MM.1S (cell line): ENCODE data around the gene ZNF436.

ENCODE experiments used
- DNase-seq: peaks from one replicate; pipeline ENCODE4 v3.0.0-alpha.2; 2015
- H2AFZ ChIP-seq: fragments of 300-600 bp; sonication (generic); 2 replicates; pipeline ENCODE4 v1.6.0; 2016; ENCODE audit warnings: antibody characterized with exemption, low read length
- H3F3A ChIP-seq: fragments of 300-600 bp; sonication (generic); 2 replicates; pipeline ENCODE4 v1.6.1; 2016; ENCODE audit warnings: mild to moderate bottlenecking, antibody characterized with exemption, low read length, moderate library complexity, mixed read lengths; ENCODE audit not compliant: insufficient read depth
- H3K27ac ChIP-seq: fragments of 300-600 bp; sonication (generic); 2 replicates; pipeline ENCODE4 v1.5.1; 2016; ENCODE audit warnings: mild to moderate bottlenecking, low read length
- H3K27me3 ChIP-seq: fragments of 300-600 bp; sonication (generic); replicated peaks from 2 replicates; pipeline ENCODE4 v1.6.0; 2016; ENCODE audit warnings: low read length; ENCODE audit not compliant: insufficient read depth
- H3K36me3 ChIP-seq: fragments of 300-600 bp; sonication (generic); replicated peaks from 2 replicates; pipeline ENCODE4 v1.6.1; 2016; ENCODE audit warnings: mild to moderate bottlenecking, low read length, mixed read lengths; ENCODE audit not compliant: insufficient read depth
- H3K4me1 ChIP-seq: fragments of 300-600 bp; sonication (generic); 2 replicates; pipeline ENCODE4 v1.6.1; 2016; ENCODE audit warnings: low read length, mixed read lengths
- H3K4me2 ChIP-seq: fragments of 300-600 bp; sonication (generic); 2 replicates; pipeline ENCODE4 v1.6.0; 2016; ENCODE audit warnings: low read depth, low read length
- H3K4me3 ChIP-seq: fragments of 300-600 bp; sonication (generic); 2 replicates; pipeline ENCODE4 v1.5.1; 2016; ENCODE audit warnings: low read length, mixed read lengths
- H3K79me2 ChIP-seq: fragments of 300-600 bp; sonication (generic); 2 replicates; pipeline ENCODE4 v1.6.1; 2016; ENCODE audit warnings: mixed run types, low read length, mixed read lengths
- H3K9ac ChIP-seq: fragments of 300-600 bp; sonication (generic); 2 replicates; pipeline ENCODE4 v1.6.1; 2016; ENCODE audit warnings: low read length, mixed read lengths
- H3K9me2 ChIP-seq: fragments of 300-600 bp; sonication (generic); replicated peaks from 2 replicates; pipeline ENCODE4 v1.6.1; 2016; ENCODE audit warnings: mild to moderate bottlenecking, low read length, mixed read lengths; ENCODE audit not compliant: insufficient read depth
- H3K9me3 ChIP-seq: fragments of 300-600 bp; sonication (generic); replicated peaks from 2 replicates; pipeline ENCODE4 v1.6.1; 2016; ENCODE audit warnings: mild to moderate bottlenecking, low read length, mixed read lengths; ENCODE audit not compliant: insufficient read depth
- H4K20me1 ChIP-seq: fragments of 300-600 bp; sonication (generic); 2 replicates; pipeline ENCODE4 v1.6.1; 2016; ENCODE audit warnings: mild to moderate bottlenecking, low read length, moderate library complexity, mixed read lengths; ENCODE audit not compliant: insufficient read depth
- EZH2 ChIP-seq: fragments of 300-600 bp; sonication (generic); optimal IDR thresholded peaks from 2 replicates; pipeline ENCODE3; 2017; ENCODE audit warnings: low read depth, mild to moderate bottlenecking, antibody characterized with exemption, low read length, mixed read lengths
- EZH2phosphoT487 ChIP-seq: fragments of 300-600 bp; sonication (generic); IDR thresholded peaks from 2 replicates; pipeline ENCODE4 v1.6.1; 2018; ENCODE audit warnings: antibody characterized with exemption, low read length
- TF ChIP-seq, protein P1 (sequence below): fragments of 300-600 bp; sonication (generic); IDR thresholded peaks from 2 replicates; pipeline ENCODE4 v1.5.1; 2016; ENCODE audit warnings: antibody characterized with exemption, low read length, mixed read lengths

Gene ZNF436

DNA sequence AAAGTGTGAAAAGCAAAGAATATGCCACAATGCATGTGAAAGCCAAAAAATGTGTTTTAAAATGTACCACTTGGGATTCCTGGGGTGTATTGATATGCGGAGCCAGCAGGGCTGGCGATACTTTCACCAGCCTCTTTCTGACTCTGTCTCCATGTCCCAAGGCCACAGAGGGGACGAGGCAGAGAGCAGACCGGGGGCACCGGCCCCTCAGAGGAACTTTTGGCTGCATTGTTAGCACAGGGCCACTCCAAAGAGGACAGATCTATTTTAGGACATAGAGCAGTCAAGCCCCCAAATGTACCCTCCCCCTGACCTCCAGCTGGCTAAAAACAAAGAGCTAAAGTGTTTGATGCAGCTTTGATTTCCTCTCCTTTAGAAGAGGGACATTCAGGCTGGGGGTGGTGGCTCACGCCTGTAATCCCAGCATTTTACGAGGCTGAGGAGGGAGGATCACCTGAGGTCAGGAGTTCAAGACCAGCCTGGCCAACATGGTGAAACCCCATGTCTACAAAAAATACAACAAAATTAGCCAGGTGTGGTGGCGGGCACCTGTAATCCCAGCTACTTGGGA is 25.6 kb upstream of the ZNF436 start:
- Histone ChIP-seq H3K36me3 (no peaks in the 10 kb centered on the region), H3K27me3 (no peaks in the 10 kb centered on the region), H3K4me2 (no peak overlapping the region), H3K9me2 (no peaks in the 10 kb centered on the region), H3K9me3 (no peaks in the 10 kb centered on the region), H3K4me3 (no peak overlapping the region), H3F3A (no peaks in the 10 kb centered on the region), H3K27ac (no peak overlapping the region), H4K20me1 (no peaks in the 10 kb centered on the region), H3K4me1 (peaks cover 4% of the 10 kb centered on the region; the same call in 1 of the 2 replicates), H3K9ac (no peak overlapping the region), H3K79me2 (no peaks in the 10 kb centered on the region), H2AFZ (no peak overlapping the region)
- DNase-seq, result no peak
- TF ChIP-seq, protein P1, sequence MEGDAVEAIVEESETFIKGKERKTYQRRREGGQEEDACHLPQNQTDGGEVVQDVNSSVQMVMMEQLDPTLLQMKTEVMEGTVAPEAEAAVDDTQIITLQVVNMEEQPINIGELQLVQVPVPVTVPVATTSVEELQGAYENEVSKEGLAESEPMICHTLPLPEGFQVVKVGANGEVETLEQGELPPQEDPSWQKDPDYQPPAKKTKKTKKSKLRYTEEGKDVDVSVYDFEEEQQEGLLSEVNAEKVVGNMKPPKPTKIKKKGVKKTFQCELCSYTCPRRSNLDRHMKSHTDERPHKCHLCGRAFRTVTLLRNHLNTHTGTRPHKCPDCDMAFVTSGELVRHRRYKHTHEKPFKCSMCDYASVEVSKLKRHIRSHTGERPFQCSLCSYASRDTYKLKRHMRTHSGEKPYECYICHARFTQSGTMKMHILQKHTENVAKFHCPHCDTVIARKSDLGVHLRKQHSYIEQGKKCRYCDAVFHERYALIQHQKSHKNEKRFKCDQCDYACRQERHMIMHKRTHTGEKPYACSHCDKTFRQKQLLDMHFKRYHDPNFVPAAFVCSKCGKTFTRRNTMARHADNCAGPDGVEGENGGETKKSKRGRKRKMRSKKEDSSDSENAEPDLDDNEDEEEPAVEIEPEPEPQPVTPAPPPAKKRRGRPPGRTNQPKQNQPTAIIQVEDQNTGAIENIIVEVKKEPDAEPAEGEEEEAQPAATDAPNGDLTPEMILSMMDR, result no peak
- TF ChIP-seq EZH2 (no peak), EZH2phosphoT487 (no peak)

DNA sequence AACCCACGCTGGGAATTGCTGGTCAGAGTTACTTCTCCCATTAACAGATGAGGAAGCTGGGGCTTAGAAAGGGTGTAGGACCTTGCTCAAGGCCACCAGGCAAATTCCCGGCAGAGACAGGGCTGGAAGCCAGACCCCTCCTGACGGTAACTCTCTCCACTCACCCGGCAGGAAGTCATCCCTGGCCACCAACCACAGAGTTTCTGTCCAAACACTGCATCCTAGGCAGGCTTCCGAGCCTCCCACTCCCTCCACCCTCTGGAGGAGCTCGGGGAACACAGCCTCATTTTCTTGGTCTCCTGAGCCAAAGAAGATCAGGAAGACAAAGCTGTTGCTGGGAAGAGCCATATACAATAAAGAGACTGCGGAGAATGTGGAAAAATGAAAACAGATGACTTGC is 25.0 kb upstream of the ZNF436 start:
- H3K4me3 ChIP-seq, result no peak overlapping the region
- no peaks in the 10 kb centered on the region for H3K27me3 ChIP-seq
- H3K27ac ChIP-seq, result no peak overlapping the region

DNA sequence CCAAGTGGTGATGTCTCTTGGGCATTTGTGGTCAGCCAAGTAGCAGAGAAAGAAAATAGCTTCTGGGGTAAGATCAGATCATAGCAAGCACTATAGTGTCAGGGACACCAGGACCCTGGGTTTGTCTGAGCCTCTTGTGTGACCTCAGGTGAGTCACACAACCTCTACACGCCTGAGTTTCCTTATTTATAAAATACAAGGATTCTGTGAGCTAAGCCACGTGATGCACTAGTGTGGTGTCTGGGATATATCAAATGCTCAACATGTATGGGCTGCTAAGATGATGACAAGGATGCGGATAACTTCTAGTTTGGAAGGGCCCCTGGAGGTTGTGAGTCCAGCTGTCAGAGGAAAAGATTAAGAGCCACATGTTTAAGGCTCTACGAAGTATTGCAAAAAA is 24.5 kb upstream of the ZNF436 start:
- Histone ChIP-seq H3K79me2 (no peaks in the 10 kb centered on the region), H4K20me1 (no peaks in the 10 kb centered on the region), H3K9ac (no peak overlapping the region), H3K4me1 (peaks cover 4% of the 10 kb centered on the region; the same call in 1 of the 2 replicates), H3K27ac (no peak overlapping the region), H3K4me3 (no peak overlapping the region), H3K4me2 (no peak overlapping the region), H2AFZ (no peak overlapping the region), H3K36me3 (no peaks in the 10 kb centered on the region), H3K9me3 (no peaks in the 10 kb centered on the region), H3K9me2 (no peaks in the 10 kb centered on the region), H3F3A (no peaks in the 10 kb centered on the region), H3K27me3 (no peaks in the 10 kb centered on the region)
- no peak for TF ChIP-seq EZH2phosphoT487
- DNase-seq, result no peak

More for the DNA sequence above, 25.0 kb upstream of the ZNF436 start:
- H2AFZ ChIP-seq, result no peak overlapping the region
- H3K9me3 ChIP-seq, result no peaks in the 10 kb centered on the region
- H3K4me2 ChIP-seq, result no peak overlapping the region
- TF ChIP-seq EZH2phosphoT487 (no peak), EZH2 (no peak)
- TF ChIP-seq, protein P1, result no peak
- no peak overlapping the region for H3K9ac ChIP-seq
- peaks cover 4% of the 10 kb centered on the region; the same call in 1 of the 2 replicates for H3K4me1 ChIP-seq
- H3K79me2 ChIP-seq, result no peaks in the 10 kb centered on the region
- no peaks in the 10 kb centered on the region for H4K20me1 ChIP-seq
- H3F3A ChIP-seq, result no peaks in the 10 kb centered on the region
- no peak for DNase-seq
- H3K9me2 ChIP-seq, result no peaks in the 10 kb centered on the region
- no peaks in the 10 kb centered on the region for H3K36me3 ChIP-seq

DNA sequence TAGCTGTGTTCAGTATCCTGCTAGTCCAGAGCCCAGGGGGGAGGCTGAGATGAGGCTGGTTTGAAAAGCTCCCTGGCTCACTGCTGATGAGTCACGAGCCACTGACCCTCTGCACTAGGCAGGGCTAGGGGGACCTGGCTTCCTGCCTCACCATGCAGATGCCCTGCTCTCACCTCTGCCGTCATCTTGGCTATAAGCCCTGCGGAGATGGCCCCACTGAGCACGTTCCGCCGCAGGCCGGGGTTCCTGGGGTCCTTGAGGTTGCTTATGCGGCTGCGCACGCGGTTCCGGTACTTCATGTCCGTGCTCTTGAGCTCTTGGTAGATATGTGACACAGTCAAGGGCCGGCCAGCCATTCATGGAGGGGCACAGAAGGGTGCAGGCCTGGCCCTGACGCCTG is 24.1 kb upstream of the ZNF436 start:
- no peaks in the 10 kb centered on the region for H3F3A ChIP-seq
- no peak for DNase-seq
- no peak overlapping the region for H3K27ac ChIP-seq
- no peak overlapping the region for H3K4me2 ChIP-seq
- H3K9ac ChIP-seq, result no peak overlapping the region
- H3K9me2 ChIP-seq, result no peaks in the 10 kb centered on the region
- no peaks in the 10 kb centered on the region for H3K36me3 ChIP-seq
- H2AFZ ChIP-seq, result no peak overlapping the region
- H4K20me1 ChIP-seq, result no peaks in the 10 kb centered on the region
- no peak overlapping the region for H3K4me3 ChIP-seq
- H3K79me2 ChIP-seq, result no peaks in the 10 kb centered on the region
- TF ChIP-seq EZH2phosphoT487 (no peak), EZH2 (no peak)
- TF ChIP-seq, protein P1, result no peak
- H3K9me3 ChIP-seq, result no peaks in the 10 kb centered on the region
- H3K27me3 ChIP-seq, result no peaks in the 10 kb centered on the region
- H3K4me1 ChIP-seq, result peaks cover 4% of the 10 kb centered on the region; the same call in 1 of the 2 replicates
